ENCODE measurements around the gene SUPT20H. TPM values are rescaled to one million over a fixed set of nuclear protein-coding genes. Genes with fewer than 3 reads are reported as not detected.

The SUPT20H gene
- total and polyA plus RNA-seq, 8 donors, result 51.2 to 135 (median 107) TPM

DNA sequence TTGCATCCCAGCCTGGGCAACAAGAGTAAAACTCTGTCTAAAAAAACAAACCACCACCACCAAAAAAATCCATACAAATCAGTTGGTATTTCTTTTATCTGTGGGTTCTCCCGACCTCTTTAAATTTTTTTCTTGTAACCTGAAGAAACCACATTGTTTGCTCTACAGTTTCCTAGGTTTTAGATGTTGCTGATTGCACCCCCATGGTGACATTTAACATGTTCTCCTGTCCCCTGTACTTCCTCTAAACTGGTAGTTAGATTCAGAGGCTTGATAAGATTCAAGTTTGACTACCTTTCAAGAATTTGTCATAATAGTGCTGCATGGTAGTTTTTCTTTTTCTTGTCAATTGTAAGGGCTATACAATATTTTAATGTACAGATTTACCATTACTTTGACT is 84.3 kb downstream of the SUPT20H start:
- ATAC-seq, result no peak
- intact Hi-C loops (cut with DNase I), result no loop called here
- H3K36me3 ChIP-seq, result peaks cover 0 to 51% of the 10 kb centered on the region in 2 donors
- no peaks in the 10 kb centered on the region for H3K4me1 ChIP-seq
- H3K27ac ChIP-seq, result no peak overlapping the region
- TF ChIP-seq, protein P1, sequence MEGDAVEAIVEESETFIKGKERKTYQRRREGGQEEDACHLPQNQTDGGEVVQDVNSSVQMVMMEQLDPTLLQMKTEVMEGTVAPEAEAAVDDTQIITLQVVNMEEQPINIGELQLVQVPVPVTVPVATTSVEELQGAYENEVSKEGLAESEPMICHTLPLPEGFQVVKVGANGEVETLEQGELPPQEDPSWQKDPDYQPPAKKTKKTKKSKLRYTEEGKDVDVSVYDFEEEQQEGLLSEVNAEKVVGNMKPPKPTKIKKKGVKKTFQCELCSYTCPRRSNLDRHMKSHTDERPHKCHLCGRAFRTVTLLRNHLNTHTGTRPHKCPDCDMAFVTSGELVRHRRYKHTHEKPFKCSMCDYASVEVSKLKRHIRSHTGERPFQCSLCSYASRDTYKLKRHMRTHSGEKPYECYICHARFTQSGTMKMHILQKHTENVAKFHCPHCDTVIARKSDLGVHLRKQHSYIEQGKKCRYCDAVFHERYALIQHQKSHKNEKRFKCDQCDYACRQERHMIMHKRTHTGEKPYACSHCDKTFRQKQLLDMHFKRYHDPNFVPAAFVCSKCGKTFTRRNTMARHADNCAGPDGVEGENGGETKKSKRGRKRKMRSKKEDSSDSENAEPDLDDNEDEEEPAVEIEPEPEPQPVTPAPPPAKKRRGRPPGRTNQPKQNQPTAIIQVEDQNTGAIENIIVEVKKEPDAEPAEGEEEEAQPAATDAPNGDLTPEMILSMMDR (IDR thresholded peaks at IDR 0.05), result no peak
- H3K9me3 ChIP-seq, result peaks cover 0 to 8% of the 10 kb centered on the region in 2 donors
- DNase-seq, result no peak
- H3K4me3 ChIP-seq, result no peak overlapping the region
- no peaks in the 10 kb centered on the region for H3K27me3 ChIP-seq

DNA sequence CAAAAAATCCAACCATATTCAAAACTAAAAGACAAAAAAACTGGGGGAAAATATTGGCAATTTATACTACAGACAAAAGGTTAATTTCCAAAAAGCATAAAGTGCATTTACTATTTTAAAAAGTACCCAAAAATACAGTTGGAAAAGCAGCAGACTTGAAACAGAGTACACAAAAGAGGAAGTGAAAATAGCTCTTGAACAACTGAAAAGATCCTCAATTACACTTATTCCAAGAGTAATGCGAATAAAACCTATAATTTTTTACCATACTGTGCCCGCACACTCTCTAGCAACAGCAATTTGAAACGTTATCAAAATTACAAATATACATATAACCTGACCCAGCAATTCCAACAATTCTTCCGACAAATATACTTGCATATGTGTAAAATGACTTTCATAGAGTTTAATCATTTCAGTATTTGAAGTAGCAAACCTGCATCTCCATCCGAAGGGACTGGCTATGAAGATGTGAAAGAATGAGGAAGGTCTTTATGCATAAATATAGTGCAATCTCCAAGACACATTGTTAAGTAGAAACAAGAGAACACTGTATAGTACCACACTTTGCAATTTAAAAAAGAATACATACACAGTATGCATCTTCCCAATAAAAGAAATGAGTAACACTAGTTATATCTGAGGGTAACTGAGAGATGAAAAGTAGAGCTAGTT is 85.7 kb downstream of the SUPT20H start:
- DNase-seq (no peak), ATAC-seq (no peak)
- Histone ChIP-seq H3K9me3 (peaks cover 0 to 8% of the 10 kb centered on the region in 2 donors), H3K4me3 (no peak overlapping the region), H3K27ac (no peak overlapping the region), H3K27me3 (no peaks in the 10 kb centered on the region), H3K36me3 (peaks cover 0 to 63% of the 10 kb centered on the region in 2 donors), H3K4me1 (no peaks in the 10 kb centered on the region)
- TF ChIP-seq, protein P1 (IDR thresholded peaks at IDR 0.05), result no peak
- intact Hi-C loops (cut with DNase I), result no loop called here

DNA sequence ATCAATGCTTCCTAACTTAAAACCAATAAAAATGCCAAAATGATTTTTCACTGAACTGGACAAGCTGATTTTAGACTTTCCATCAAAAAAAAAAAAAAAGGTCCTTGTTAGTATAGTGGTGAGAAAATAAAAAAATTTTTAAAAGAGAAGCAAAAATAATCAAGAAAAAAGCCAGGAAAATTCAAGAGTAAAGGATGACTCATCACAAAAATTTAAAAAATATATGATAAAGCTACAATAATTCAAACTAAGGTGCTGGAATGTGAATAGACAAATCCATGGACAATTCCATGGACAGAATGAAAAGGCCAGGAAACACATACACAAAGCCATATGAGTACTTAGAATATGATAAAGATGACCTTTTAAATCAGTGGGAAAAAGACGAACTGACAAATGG is 86.5 kb downstream of the SUPT20H start:
- intact Hi-C loops (cut with DNase I), result no loop called here
- Histone ChIP-seq H3K9me3 (peaks cover 0 to 8% of the 10 kb centered on the region in 2 donors), H3K4me3 (no peak overlapping the region), H3K36me3 (peaks cover 0 to 64% of the 10 kb centered on the region in 2 donors), H3K4me1 (no peaks in the 10 kb centered on the region), H3K27ac (no peak overlapping the region), H3K27me3 (no peaks in the 10 kb centered on the region)
- ATAC-seq, result no peak
- no peak for DNase-seq
- TF ChIP-seq, protein P1 (IDR thresholded peaks at IDR 0.05), result no peak

DNA sequence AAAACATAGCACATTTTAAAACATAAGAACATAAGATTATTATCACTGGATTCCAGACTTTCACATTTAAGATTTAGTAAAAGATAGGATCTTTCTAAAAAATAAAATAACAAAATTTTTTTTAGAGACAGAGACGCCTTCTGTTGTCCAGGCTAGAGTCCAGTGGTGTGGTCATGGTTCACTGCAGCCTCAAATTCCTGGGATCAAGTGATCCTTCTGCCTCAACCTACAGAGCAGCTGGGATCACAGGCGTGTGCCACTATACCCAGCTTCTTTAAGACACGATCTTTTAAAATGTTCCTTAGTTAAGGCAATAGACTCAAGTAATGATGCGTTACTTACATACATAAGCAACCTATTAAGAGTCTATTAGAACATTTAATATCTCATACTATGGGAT is 93.1 kb downstream of the SUPT20H start:
- Histone ChIP-seq H3K9me3 (no peaks in the 10 kb centered on the region), H3K36me3 (peaks cover 0 to 76% of the 10 kb centered on the region in 2 donors), H3K4me3 (no peak overlapping the region), H3K4me1 (no peaks in the 10 kb centered on the region), H3K27me3 (no peaks in the 10 kb centered on the region), H3K27ac (no peak overlapping the region)
- TF ChIP-seq, protein P1 (IDR thresholded peaks at IDR 0.05), result no peak
- DNase-seq (no peak), ATAC-seq (no peak)
- intact Hi-C loops (cut with DNase I), result no loop called here

DNA sequence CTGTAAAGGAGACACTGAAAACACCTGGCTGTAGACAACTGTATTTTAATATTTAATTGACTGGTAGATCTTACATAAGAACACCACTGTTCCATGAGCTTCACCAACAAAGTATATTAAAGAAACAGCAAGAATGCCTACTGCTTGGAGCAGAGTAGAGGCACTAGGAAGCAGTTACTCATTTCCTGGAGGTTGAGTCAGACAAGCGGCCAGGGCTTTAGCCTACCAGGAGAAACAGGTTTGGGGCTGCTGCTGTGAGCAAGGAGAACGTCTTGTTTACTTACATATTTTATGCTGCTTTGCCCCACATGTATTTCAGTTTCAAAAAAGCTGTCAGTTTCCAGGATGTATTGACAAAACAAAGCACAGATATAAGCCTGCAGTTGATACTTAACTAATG is 93.7 kb downstream of the SUPT20H start:
- no peak for DNase-seq
- peak; percentile 43 for ATAC-seq
- TF ChIP-seq, protein P1 (IDR thresholded peaks at IDR 0.05), result no peak
- H3K27ac ChIP-seq, result no peak overlapping the region
- no peaks in the 10 kb centered on the region for H3K9me3 ChIP-seq
- H3K36me3 ChIP-seq, result peaks cover 0 to 76% of the 10 kb centered on the region in 2 donors
- no peaks in the 10 kb centered on the region for H3K4me1 ChIP-seq
- intact Hi-C loops (cut with DNase I), result no loop called here
- no peak overlapping the region for H3K4me3 ChIP-seq
- H3K27me3 ChIP-seq, result no peaks in the 10 kb centered on the region
